ENCODE data around the gene IQCC.

DNA sequence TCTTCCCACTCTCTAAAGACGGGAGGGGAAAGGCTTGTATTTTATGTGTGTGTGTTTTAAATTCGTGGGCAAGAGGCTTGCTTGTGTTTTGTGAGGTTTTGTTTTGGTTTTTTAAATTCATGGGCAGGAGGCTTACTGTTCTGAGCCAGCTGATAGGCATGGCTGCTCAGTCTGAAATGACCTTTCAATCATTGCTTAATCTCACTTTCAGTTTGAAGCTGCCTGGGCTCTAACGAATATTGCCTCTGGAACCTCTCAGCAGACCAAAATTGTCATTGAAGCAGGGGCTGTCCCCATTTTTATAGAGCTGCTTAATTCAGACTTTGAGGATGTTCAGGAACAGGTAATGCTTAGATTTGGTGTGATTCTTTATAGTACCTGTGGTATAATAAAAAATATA, 46.3 kb upstream of the IQCC start:
- no peak for TF ChIP-seq EZH2 (IDR thresholded peaks at IDR 0.05; ENCODE audit: borderline replicate concordance, low read length)
- TF ChIP-seq, protein P1, sequence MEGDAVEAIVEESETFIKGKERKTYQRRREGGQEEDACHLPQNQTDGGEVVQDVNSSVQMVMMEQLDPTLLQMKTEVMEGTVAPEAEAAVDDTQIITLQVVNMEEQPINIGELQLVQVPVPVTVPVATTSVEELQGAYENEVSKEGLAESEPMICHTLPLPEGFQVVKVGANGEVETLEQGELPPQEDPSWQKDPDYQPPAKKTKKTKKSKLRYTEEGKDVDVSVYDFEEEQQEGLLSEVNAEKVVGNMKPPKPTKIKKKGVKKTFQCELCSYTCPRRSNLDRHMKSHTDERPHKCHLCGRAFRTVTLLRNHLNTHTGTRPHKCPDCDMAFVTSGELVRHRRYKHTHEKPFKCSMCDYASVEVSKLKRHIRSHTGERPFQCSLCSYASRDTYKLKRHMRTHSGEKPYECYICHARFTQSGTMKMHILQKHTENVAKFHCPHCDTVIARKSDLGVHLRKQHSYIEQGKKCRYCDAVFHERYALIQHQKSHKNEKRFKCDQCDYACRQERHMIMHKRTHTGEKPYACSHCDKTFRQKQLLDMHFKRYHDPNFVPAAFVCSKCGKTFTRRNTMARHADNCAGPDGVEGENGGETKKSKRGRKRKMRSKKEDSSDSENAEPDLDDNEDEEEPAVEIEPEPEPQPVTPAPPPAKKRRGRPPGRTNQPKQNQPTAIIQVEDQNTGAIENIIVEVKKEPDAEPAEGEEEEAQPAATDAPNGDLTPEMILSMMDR (conservative IDR thresholded peaks at IDR 0.05 in 1 of 2, IDR thresholded peaks at IDR 0.05 in 1 of 2; ENCODE audit: extremely low read depth in 1 of 2, insufficient read depth in 1 of 2, low read depth in 1 of 2, low read length in 2 of 2) = no peak
